Measurements from ENCODE around the gene ZNF785. TPM values are rescaled to one million over a fixed set of nuclear protein-coding genes. Genes with fewer than 3 reads are reported as not detected.

ZNF785 gene
- total RNA-seq, 1 experiment from 2014 or later: 16.0 TPM

DNA sequence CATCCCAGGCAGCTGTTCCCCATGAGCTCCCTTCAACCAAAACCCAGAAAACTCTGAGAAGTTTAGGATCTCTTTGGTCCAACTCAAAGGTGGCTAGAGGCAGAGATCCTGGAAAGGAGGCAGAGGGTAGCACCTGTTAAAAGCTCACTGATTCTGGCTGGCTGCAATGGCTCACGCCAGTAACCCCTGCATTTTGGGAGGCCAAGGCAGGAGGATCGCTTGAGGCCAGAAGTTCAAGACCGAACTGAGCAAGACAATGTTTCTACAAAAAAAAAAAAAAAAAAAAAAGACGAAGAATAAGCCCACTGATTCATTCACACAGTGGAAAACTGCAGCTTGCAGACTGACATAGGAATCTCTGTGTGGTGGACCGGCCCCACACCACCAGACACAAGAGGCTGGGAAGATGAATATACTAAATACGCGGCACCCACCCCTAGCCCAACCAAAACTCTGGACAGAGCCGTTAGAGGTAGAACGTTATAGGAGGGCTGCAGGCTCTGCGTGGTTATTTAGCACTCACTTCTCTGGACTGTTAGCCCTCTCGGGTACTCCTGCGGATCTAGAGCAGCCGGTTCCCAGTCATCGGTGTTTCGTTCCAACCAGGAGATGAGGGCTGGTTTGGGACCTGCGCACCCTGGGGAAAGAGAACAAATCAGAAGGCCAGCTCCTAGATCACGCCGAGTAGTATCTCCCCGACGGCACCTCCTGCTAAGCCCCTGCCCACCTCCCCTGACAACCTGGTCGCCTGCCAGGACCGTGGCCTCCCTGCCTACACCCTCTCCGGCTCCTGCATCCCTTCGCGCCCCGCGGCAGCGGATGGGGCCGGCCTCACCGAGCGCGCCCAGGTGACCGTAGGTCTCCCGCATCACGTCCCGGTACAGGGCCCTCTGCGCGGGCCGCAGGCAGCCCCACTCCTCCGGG lies 23.8 kb upstream of the ZNF785 start (continued):
- TF ChIP-seq, protein P1, sequence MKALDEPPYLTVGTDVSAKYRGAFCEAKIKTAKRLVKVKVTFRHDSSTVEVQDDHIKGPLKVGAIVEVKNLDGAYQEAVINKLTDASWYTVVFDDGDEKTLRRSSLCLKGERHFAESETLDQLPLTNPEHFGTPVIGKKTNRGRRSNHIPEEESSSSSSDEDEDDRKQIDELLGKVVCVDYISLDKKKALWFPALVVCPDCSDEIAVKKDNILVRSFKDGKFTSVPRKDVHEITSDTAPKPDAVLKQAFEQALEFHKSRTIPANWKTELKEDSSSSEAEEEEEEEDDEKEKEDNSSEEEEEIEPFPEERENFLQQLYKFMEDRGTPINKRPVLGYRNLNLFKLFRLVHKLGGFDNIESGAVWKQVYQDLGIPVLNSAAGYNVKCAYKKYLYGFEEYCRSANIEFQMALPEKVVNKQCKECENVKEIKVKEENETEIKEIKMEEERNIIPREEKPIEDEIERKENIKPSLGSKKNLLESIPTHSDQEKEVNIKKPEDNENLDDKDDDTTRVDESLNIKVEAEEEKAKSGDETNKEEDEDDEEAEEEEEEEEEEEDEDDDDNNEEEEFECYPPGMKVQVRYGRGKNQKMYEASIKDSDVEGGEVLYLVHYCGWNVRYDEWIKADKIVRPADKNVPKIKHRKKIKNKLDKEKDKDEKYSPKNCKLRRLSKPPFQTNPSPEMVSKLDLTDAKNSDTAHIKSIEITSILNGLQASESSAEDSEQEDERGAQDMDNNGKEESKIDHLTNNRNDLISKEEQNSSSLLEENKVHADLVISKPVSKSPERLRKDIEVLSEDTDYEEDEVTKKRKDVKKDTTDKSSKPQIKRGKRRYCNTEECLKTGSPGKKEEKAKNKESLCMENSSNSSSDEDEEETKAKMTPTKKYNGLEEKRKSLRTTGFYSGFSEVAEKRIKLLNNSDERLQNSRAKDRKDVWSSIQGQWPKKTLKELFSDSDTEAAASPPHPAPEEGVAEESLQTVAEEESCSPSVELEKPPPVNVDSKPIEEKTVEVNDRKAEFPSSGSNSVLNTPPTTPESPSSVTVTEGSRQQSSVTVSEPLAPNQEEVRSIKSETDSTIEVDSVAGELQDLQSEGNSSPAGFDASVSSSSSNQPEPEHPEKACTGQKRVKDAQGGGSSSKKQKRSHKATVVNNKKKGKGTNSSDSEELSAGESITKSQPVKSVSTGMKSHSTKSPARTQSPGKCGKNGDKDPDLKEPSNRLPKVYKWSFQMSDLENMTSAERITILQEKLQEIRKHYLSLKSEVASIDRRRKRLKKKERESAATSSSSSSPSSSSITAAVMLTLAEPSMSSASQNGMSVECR (CRISPR knock-in tag; IDR thresholded peaks at IDR 0.05; ENCODE audit: borderline replicate concordance): no peak; the same call in 1 of the 2 replicates
- TF ChIP-seq, protein P2, sequence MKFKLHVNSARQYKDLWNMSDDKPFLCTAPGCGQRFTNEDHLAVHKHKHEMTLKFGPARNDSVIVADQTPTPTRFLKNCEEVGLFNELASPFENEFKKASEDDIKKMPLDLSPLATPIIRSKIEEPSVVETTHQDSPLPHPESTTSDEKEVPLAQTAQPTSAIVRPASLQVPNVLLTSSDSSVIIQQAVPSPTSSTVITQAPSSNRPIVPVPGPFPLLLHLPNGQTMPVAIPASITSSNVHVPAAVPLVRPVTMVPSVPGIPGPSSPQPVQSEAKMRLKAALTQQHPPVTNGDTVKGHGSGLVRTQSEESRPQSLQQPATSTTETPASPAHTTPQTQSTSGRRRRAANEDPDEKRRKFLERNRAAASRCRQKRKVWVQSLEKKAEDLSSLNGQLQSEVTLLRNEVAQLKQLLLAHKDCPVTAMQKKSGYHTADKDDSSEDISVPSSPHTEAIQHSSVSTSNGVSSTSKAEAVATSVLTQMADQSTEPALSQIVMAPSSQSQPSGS (CRISPR knock-in tag; IDR thresholded peaks at IDR 0.05; ENCODE audit: borderline replicate concordance, low read depth): no peak
- TF ChIP-seq, protein P3, sequence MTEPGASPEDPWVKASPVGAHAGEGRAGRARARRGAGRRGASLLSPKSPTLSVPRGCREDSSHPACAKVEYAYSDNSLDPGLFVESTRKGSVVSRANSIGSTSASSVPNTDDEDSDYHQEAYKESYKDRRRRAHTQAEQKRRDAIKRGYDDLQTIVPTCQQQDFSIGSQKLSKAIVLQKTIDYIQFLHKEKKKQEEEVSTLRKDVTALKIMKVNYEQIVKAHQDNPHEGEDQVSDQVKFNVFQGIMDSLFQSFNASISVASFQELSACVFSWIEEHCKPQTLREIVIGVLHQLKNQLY (CRISPR knock-in tag; IDR thresholded peaks at IDR 0.05): no peak
- no peak for TF ChIP-seq ZBTB21 (CRISPR knock-in tag; IDR thresholded peaks at IDR 0.05; ENCODE audit: borderline replicate concordance)
- no peak for TF ChIP-seq SP1 (CRISPR knock-in tag; conservative IDR thresholded peaks at IDR 0.05)
- TF ChIP-seq, protein P4, sequence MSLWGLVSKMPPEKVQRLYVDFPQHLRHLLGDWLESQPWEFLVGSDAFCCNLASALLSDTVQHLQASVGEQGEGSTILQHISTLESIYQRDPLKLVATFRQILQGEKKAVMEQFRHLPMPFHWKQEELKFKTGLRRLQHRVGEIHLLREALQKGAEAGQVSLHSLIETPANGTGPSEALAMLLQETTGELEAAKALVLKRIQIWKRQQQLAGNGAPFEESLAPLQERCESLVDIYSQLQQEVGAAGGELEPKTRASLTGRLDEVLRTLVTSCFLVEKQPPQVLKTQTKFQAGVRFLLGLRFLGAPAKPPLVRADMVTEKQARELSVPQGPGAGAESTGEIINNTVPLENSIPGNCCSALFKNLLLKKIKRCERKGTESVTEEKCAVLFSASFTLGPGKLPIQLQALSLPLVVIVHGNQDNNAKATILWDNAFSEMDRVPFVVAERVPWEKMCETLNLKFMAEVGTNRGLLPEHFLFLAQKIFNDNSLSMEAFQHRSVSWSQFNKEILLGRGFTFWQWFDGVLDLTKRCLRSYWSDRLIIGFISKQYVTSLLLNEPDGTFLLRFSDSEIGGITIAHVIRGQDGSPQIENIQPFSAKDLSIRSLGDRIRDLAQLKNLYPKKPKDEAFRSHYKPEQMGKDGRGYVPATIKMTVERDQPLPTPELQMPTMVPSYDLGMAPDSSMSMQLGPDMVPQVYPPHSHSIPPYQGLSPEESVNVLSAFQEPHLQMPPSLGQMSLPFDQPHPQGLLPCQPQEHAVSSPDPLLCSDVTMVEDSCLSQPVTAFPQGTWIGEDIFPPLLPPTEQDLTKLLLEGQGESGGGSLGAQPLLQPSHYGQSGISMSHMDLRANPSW (CRISPR knock-in tag; conservative IDR thresholded peaks at IDR 0.05; ENCODE audit: low read depth): no peak
- no peak for TF ChIP-seq ATF1 (CRISPR knock-in tag; IDR thresholded peaks at IDR 0.05)
- TF ChIP-seq, protein P5, sequence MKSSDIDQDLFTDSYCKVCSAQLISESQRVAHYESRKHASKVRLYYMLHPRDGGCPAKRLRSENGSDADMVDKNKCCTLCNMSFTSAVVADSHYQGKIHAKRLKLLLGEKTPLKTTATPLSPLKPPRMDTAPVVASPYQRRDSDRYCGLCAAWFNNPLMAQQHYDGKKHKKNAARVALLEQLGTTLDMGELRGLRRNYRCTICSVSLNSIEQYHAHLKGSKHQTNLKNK (CRISPR knock-in tag; IDR thresholded peaks at IDR 0.05): no peak
- TF ChIP-seq ZNF671 (CRISPR knock-in tag; IDR thresholded peaks at IDR 0.05): no peak
- 0 out of 2 replicates have a peak, but pooled peaks have one; percentile 37 for TF ChIP-seq SMAD4 (CRISPR knock-in tag; IDR thresholded peaks at IDR 0.05)
- no peak for TF ChIP-seq MYBL2 (CRISPR knock-in tag; IDR thresholded peaks at IDR 0.05)
- TF ChIP-seq, protein P6, sequence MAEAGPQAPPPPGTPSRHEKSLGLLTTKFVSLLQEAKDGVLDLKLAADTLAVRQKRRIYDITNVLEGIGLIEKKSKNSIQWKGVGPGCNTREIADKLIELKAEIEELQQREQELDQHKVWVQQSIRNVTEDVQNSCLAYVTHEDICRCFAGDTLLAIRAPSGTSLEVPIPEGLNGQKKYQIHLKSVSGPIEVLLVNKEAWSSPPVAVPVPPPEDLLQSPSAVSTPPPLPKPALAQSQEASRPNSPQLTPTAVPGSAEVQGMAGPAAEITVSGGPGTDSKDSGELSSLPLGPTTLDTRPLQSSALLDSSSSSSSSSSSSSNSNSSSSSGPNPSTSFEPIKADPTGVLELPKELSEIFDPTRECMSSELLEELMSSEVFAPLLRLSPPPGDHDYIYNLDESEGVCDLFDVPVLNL (CRISPR knock-in tag; IDR thresholded peaks at IDR 0.05; ENCODE audit: borderline replicate concordance, low read depth): no peak
- TF ChIP-seq, protein P7, sequence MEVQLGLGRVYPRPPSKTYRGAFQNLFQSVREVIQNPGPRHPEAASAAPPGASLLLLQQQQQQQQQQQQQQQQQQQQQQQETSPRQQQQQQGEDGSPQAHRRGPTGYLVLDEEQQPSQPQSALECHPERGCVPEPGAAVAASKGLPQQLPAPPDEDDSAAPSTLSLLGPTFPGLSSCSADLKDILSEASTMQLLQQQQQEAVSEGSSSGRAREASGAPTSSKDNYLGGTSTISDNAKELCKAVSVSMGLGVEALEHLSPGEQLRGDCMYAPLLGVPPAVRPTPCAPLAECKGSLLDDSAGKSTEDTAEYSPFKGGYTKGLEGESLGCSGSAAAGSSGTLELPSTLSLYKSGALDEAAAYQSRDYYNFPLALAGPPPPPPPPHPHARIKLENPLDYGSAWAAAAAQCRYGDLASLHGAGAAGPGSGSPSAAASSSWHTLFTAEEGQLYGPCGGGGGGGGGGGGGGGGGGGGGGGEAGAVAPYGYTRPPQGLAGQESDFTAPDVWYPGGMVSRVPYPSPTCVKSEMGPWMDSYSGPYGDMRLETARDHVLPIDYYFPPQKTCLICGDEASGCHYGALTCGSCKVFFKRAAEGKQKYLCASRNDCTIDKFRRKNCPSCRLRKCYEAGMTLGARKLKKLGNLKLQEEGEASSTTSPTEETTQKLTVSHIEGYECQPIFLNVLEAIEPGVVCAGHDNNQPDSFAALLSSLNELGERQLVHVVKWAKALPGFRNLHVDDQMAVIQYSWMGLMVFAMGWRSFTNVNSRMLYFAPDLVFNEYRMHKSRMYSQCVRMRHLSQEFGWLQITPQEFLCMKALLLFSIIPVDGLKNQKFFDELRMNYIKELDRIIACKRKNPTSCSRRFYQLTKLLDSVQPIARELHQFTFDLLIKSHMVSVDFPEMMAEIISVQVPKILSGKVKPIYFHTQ (CRISPR knock-in tag; IDR thresholded peaks at IDR 0.05): no peak
- TF ChIP-seq, protein P8, sequence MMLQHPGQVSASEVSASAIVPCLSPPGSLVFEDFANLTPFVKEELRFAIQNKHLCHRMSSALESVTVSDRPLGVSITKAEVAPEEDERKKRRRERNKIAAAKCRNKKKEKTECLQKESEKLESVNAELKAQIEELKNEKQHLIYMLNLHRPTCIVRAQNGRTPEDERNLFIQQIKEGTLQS (CRISPR knock-in tag; conservative IDR thresholded peaks at IDR 0.05): no peak
- TF ChIP-seq, protein P9, sequence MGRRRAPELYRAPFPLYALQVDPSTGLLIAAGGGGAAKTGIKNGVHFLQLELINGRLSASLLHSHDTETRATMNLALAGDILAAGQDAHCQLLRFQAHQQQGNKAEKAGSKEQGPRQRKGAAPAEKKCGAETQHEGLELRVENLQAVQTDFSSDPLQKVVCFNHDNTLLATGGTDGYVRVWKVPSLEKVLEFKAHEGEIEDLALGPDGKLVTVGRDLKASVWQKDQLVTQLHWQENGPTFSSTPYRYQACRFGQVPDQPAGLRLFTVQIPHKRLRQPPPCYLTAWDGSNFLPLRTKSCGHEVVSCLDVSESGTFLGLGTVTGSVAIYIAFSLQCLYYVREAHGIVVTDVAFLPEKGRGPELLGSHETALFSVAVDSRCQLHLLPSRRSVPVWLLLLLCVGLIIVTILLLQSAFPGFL (CRISPR knock-in tag; IDR thresholded peaks at IDR 0.05; ENCODE audit: borderline replicate concordance): no peak
- TF ChIP-seq CBFB (CRISPR knock-in tag; IDR thresholded peaks at IDR 0.05; ENCODE audit: low read depth): no peak
- TF ChIP-seq PRRX2 (CRISPR knock-in tag; IDR thresholded peaks at IDR 0.05): no peak
- TF ChIP-seq NFE2L1 (CRISPR knock-in tag; IDR thresholded peaks at IDR 0.05): no peak; the same call in 1 of the 2 replicates
